WI38 (cell line): Measurements from ENCODE around the gene MSI2.

Source experiments
- H3K4me3 ChIP-seq: 2 replicates; pipeline ENCODE4 v1.5.1; 2011; ENCODE audit warnings: low read depth, mild to moderate bottlenecking, control low read depth, low read length
- TF ChIP-seq, protein P1 (sequence below): IDR thresholded peaks from 2 replicates; pipeline ENCODE4 v1.5.1; 2012; ENCODE audit warnings: low read depth, mild to moderate bottlenecking, control low read depth, low read length

The MSI2 gene

DNA sequence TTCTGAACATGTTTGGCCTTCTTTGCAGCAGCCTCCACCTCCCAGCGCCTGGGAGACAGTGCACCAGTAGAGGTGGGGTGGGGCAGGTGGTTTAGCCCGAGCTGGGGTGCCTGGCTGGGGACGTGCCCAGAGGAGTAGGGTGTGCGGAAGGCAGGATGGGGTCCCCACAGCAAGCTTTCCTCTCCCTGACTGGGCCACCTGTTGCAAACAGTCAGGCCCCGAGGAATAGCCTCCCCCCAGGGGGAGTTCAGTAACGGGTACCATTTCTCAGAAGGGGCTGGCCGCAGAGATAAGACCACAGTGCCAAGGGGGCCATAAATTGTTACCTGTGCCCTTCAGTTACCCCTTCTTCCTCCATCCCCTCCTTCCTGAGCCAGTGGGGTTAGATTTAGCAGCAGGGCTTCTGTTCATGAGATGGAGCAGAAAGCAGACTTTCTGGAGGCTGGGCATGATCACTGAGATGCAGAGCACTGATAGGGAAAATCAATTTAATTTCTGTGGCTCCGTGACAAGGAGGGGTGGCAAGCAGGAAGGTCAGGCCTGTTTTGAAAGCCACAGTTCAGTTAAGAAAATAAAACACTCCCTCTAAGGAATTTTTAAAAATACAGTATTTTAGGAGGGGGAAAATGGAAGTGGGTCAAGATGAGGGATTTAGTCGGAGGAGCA is 181.9 kb downstream of the MSI2 start:
- H3K4me3 ChIP-seq, result no peak overlapping the region
- TF ChIP-seq, protein P1, sequence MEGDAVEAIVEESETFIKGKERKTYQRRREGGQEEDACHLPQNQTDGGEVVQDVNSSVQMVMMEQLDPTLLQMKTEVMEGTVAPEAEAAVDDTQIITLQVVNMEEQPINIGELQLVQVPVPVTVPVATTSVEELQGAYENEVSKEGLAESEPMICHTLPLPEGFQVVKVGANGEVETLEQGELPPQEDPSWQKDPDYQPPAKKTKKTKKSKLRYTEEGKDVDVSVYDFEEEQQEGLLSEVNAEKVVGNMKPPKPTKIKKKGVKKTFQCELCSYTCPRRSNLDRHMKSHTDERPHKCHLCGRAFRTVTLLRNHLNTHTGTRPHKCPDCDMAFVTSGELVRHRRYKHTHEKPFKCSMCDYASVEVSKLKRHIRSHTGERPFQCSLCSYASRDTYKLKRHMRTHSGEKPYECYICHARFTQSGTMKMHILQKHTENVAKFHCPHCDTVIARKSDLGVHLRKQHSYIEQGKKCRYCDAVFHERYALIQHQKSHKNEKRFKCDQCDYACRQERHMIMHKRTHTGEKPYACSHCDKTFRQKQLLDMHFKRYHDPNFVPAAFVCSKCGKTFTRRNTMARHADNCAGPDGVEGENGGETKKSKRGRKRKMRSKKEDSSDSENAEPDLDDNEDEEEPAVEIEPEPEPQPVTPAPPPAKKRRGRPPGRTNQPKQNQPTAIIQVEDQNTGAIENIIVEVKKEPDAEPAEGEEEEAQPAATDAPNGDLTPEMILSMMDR, result no peak

DNA sequence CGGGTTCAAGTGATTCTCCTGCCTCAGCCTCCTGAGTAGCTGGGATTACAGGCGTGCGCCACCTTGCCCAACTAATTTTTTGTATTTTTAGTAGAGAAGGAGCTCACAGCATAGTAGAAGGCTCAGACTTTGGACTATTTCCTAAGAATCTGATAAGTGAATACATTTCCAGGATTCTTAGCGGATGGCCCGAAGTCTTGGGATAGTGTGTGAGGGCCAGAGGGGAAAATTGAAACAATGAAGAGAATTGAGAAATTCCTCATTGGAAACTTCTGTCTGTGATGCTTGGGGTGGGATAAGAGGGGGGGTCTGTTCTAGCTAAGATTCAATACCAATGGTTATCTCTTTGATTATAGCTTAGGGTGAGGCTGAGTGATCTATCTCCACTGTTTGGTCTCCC is 183.3 kb downstream of the MSI2 start:
- TF ChIP-seq, protein P1, result no peak
- H3K4me3 ChIP-seq, result no peak overlapping the region

DNA sequence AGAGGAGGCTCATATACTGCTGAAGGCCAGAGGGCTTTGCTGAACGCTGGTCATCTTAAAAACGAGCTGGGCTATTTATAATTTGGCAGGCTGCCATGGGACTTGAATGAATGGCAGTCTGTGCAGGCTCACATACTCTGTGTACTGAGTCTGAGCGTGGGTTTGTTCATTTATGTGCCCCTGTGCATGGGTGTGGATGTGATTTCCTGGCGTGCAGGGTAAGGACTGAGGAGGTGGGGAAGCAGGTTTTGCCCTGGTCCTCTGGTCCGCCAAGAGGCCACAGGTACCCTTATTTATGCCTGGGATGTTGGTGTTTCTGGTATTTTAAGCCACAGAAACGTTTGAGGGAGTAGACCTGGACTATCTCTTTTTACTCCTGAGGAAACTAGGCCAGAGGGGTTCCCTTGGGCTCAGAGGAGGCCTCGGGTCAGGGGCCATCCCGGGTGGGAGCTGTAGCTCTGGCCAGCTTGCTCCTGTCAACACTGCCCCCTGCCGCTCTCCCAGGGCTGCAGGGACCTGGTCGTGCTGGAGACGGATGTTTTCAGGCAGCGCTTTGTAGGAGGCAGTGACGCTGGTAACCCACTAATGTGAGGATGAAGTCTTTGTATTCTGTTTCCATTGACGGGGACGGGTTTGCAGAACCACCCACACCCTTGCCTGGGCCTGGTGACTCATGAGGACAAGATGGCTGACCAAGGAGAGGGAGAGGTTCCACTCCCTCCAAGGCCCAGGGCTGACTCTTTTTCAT is 184.4 kb downstream of the MSI2 start:
- TF ChIP-seq, protein P1, result no peak
- no peak overlapping the region for H3K4me3 ChIP-seq

DNA sequence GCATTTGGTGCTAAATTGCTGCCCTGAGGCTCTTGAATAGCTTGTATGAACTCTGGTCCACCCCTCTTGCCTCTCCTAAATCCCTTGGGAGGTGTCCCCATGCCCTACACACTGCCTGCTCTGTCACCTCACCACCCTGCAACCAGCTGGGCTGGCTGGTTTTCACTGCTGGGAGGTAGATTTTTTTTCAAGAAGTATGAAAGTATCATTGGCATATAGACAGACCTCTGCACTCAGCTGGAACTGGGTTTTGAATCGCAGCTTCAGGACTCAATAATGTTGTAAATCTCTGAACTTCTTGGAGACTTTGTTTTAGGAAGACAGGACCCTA is 184.9 kb downstream of the MSI2 start:
- H3K4me3 ChIP-seq, result no peak overlapping the region
- TF ChIP-seq, protein P1, result no peak

DNA sequence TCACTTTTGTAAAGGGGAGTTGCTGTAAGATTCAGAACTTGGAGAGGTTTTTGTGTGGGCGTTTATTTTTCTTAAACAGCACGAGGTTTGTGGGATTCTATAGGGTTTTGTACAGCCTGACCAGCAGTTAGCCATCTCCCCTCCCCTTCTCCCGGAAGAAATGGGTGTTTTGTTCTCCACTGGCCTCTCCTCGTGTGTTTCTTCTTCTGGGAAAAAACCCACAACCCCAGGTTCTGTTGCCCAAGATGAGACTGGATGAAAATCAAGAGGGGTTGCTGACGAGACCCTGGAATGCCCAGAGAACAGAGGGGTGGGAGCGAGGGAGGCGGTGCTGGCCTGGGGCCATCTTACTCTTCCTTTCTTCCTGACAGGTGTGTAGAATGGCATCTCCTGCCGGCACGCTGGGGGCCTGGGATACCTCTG is 186.1 kb downstream of the MSI2 start:
- TF ChIP-seq, protein P1, result no peak
- no peak overlapping the region for H3K4me3 ChIP-seq

DNA sequence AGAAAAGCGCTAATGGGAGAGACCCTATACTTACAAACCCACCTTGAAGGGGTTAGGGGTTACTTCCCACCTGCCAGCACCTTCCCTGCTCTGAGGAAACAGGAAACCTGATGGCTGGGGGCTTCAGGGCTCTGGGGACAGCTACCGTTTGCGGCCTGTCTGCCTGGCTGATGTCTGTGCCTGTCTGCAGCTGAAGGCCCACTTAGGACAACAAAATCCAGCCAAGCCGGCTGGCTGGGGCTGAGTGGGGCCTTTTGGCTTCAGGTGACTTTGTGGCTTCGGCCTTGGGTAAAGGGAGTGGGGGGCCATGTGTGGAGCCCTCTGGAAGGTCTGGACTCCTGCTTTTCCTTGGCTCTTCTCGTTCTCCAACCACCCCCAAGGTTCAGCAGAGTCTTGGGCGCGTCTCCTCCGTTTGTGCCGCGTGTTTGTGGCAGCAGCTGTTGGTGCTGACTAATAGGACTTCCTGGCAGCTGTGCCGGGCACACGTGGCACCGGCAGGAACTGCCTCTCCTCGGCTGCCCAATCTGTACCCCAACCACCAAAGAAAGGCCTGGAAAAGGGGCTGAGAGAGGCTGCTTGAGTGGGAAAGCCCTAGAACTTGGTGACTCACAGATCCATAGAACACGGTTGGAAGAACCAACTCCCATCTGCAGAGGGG is 186.7 kb downstream of the MSI2 start:
- no peak overlapping the region for H3K4me3 ChIP-seq
- TF ChIP-seq, protein P1, result no peak

DNA sequence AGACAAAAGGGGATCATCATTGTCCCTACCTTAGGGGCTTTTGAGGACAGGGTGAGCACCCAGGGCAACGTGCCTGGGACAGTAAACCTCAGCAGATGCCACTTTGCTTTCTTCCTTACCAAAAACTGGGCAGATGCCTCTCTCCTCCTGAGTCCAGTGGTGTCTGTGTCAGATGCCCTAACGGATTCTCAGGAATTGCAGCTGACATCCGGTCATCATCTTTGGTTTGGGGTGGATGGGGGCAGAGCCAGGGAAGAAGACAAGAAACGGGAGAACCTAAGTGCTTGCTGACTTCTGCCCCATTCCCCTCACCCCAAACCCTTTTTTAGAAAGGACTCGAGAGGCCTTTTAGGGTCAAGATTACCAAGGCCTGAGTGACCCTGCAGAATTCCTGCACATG is 187.5 kb downstream of the MSI2 start:
- TF ChIP-seq, protein P1, result no peak
- no peak overlapping the region for H3K4me3 ChIP-seq
